ENCODE data around the gene CLBA1. TPM values are rescaled to one million over a fixed set of nuclear protein-coding genes. Genes with fewer than 3 reads are reported as not detected.

Gene CLBA1
- total RNA-seq, 6 experiments from 2014 or later = 1.5 to 3.3 (median 2.5) TPM

- intact Hi-C loops (cut with DNase I) = no loop called here
- Histone ChIP-seq H3K4me3 (no peak overlapping the region), H3K9me3 (no peaks in the 10 kb centered on the region), H3K27me3 (no peaks in the 10 kb centered on the region), H3K4me1 (no peaks in the 10 kb centered on the region), H3K27ac (no peak overlapping the region), H3K36me3 (peaks cover 0 to 9% (median 3%) of the 10 kb centered on the region in 4 donors)
- DNase-seq = no peak
- TF ChIP-seq CTCF (IDR thresholded peaks at IDR 0.05) = no peak
- no peak for TF ChIP-seq POLR2A (IDR thresholded peaks at IDR 0.05)
- no peak for ATAC-seq
- 44% methylated on average over 7 of the region's 8 CpGs for WGBS (ENCODE audit: insufficient coverage, low coverage, low lambda C conversion rate, missing lambda C conversion rate)
These were observed 27.7 kb downstream of the CLBA1 start for GRCh38 chr14:105013150-105013785.

DNA sequence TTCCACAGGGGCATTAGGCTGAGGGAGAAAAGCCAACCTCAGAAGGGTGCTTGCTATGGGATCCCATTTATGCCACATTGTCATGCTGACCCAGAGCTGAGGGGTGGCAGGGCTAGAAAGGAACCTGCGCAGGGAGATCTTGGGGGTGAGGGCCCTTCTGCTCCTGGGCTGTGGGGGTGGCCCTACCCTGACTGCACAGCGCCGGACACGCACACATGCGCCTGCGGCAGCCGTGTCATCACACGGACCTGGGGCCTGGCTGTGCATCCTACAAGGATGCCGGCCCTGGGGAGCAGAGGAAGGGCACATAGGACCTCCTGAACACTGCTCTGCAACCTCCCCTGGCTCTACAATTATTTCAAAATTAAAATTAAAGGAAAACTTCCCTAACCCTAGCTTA lies 28.4 kb downstream of the CLBA1 start:
- no peaks in the 10 kb centered on the region for H3K4me1 ChIP-seq
- intact Hi-C loops (cut with DNase I) = no loop called here
- WGBS (ENCODE audit: insufficient coverage, low coverage, low lambda C conversion rate, missing lambda C conversion rate) = no CpG with 5 or more reads among the region's 9 CpGs
- H3K9me3 ChIP-seq = no peaks in the 10 kb centered on the region
- no peak for ATAC-seq
- no peak overlapping the region for H3K4me3 ChIP-seq
- no peak for TF ChIP-seq CTCF (IDR thresholded peaks at IDR 0.05)
- no peaks in the 10 kb centered on the region for H3K27me3 ChIP-seq
- no peak overlapping the region for H3K27ac ChIP-seq
- peaks cover 0 to 9% (median 3%) of the 10 kb centered on the region in 4 donors for H3K36me3 ChIP-seq
- no peak for DNase-seq

DNA sequence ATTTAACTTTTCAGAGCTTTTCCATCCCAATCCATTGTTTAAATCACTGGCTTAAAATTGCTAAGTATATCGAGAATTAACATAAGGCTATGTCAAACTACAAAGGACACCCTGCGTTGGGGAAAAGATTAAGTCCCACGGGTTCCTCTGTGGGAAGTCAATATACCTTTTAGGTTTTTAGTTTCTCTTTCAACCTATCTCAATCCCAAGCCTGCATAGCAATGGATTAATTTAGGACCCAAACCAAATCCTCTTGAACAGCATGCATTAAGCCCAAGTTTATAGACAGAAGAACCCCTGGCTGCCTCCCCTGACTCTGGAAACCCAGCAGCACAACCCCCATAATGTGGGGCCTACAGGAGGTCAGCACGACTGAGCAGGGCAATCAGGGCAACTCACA lies 29.0 kb downstream of the CLBA1 start:
- no peaks in the 10 kb centered on the region for H3K9me3 ChIP-seq
- no peak overlapping the region for H3K27ac ChIP-seq
- no peak for TF ChIP-seq CTCF (IDR thresholded peaks at IDR 0.05)
- no peak for TF ChIP-seq POLR2A (IDR thresholded peaks at IDR 0.05)
- WGBS (ENCODE audit: insufficient coverage, low coverage, low lambda C conversion rate, missing lambda C conversion rate) = 70% methylated on average over 4 of the region's 4 CpGs
- no peaks in the 10 kb centered on the region for H3K27me3 ChIP-seq
- no peak for ATAC-seq
- DNase-seq = no peak
- intact Hi-C loops (cut with DNase I) = no loop called here
- H3K4me3 ChIP-seq = no peak overlapping the region
- H3K4me1 ChIP-seq = no peaks in the 10 kb centered on the region
- H3K36me3 ChIP-seq = peaks cover 0 to 9% (median 3%) of the 10 kb centered on the region in 4 donors

- Histone ChIP-seq H3K9me3 (no peaks in the 10 kb centered on the region), H3K4me3 (no peak overlapping the region), H3K36me3 (peaks cover 0 to 9% (median 3%) of the 10 kb centered on the region in 4 donors), H3K4me1 (peaks cover 0 to 2% (median 0%) of the 10 kb centered on the region in 4 donors), H3K27me3 (no peaks in the 10 kb centered on the region), H3K27ac (no peak overlapping the region)
- no peak for ATAC-seq
- intact Hi-C loops (cut with DNase I) = no loop called here
- WGBS (ENCODE audit: insufficient coverage, low coverage, low lambda C conversion rate, missing lambda C conversion rate) = 46% methylated on average over 4 of the region's 9 CpGs
- no peak for DNase-seq
- no peak for TF ChIP-seq CTCF (IDR thresholded peaks at IDR 0.05)
- TF ChIP-seq POLR2A (IDR thresholded peaks at IDR 0.05) = no peak
These were observed 29.7 kb downstream of the CLBA1 start for GRCh38 chr14:105015242-105015641.
